Suprapubic skin (tissue), 4 donors: Measurements from ENCODE around the gene PIK3AP1. TPM values are rescaled to one million over a fixed set of nuclear protein-coding genes. Genes with fewer than 3 reads are reported as not detected.

Experiments
- DNase-seq, 2 donors: peaks; one replicate each; pipeline ENCODE4 v3.0.0-alpha.2; 2019; ENCODE audit warnings: low spot score in 2 of 2
- H3K27ac ChIP-seq: fragments of 200-600 bp; sonication (generic); one replicate; pipeline ENCODE4 v1.5.1; 2019
- H3K27me3 ChIP-seq: fragments of 200-600 bp; sonication (generic); one replicate; pipeline ENCODE4 v1.5.1; 2019
- H3K36me3 ChIP-seq: fragments of 200-600 bp; sonication (generic); one replicate; pipeline ENCODE4 v1.5.1; 2019
- H3K4me1 ChIP-seq: fragments of 200-600 bp; sonication (generic); one replicate; pipeline ENCODE4 v1.5.1; 2019
- H3K4me3 ChIP-seq: fragments of 200-600 bp; sonication (generic); one replicate; pipeline ENCODE4 v1.5.1; 2019; ENCODE audit warnings: mild to moderate bottlenecking
- H3K9me3 ChIP-seq: fragments of 200-600 bp; sonication (generic); one replicate; pipeline ENCODE4 v1.5.1; 2019
- CTCF ChIP-seq, 2 donors: fragments of 200-600 bp in 1 of 2; fragments of 450-650 bp in 1 of 2; sonication (generic) in 1 of 2; IDR thresholded peaks; one replicate each; pipeline ENCODE4 v1.5.1; 2016 to 2019; ENCODE audit warnings: antibody characterized with exemption in 2 of 2, mild to moderate bottlenecking in 1 of 2, moderate library complexity in 1 of 2
- EP300 ChIP-seq: sonication (generic); formaldehyde crosslinking; IDR thresholded peaks from one replicate; pipeline ENCODE4 v1.6.1; 2017; ENCODE audit warnings: antibody characterized with exemption
- POLR2A ChIP-seq, 2 donors: fragments of 450-650 bp; IDR thresholded peaks; one replicate each; pipeline ENCODE4 v1.6.1; 2017; ENCODE audit warnings: antibody characterized with exemption in 2 of 2, mild to moderate bottlenecking in 2 of 2, moderate library complexity in 2 of 2
- POLR2AphosphoS5 ChIP-seq, 3 donors: sonication (generic); formaldehyde crosslinking; IDR thresholded peaks; one replicate each; pipeline ENCODE4 v1.6.1; 2017; ENCODE audit warnings: antibody characterized with exemption in 3 of 3
- WGBS: methylation state at CpG from one replicate; pipeline ENCODE4 v1.1.5; 2018; 5-methylcytosine and 5-hydroxymethylcytosine counted together
- total RNA-seq, 4 donors: library from RNA; depleted of rRNA; stranded (reverse); fragments of >200 nt; gene quantifications; one replicate each; pipeline ENCODE4 v1.1.0, GENCODE V29; 2016

PIK3AP1 gene
- total RNA-seq, 4 donors from 2014 or later: 2.2 to 5.6 (median 4.0) TPM

- TF ChIP-seq CTCF (IDR thresholded peaks at IDR 0.05) (no peak), EP300 (no peak), POLR2AphosphoS5 (IDR thresholded peaks at IDR 0.05) (no peak), POLR2A (IDR thresholded peaks at IDR 0.05) (no peak)
- H3K4me3 ChIP-seq: no peak overlapping the region
- no peaks in the 10 kb centered on the region for H3K9me3 ChIP-seq
- no peaks in the 10 kb centered on the region for H3K4me1 ChIP-seq
- H3K27me3 ChIP-seq: no peaks in the 10 kb centered on the region
- no peak for DNase-seq
- no peaks in the 10 kb centered on the region for H3K36me3 ChIP-seq
- no peak overlapping the region for H3K27ac ChIP-seq
Observed at GRCh38 chr10:96663797-96664196, 56.5 kb downstream of the PIK3AP1 start.

DNA sequence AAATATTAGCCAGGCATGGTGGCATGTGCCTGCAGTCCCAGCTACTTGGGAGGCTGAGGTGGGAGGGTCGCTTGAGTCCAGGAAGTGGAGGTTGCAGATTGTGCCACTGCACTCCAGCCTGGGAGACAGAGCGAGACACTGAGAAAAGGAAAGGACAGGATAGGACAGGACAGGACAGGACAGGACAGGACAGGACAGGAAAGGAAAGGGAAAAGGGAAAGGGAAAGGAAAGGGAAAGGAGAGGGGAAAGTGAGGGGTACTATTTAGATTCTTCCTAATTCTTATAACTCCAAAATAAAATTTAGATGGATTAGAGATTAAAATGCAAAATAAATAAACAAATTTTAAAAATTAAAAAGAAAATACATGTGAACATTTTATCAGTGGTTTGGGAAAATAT, 58.7 kb downstream of the PIK3AP1 start:
- no peak for DNase-seq
- H3K4me3 ChIP-seq: no peak overlapping the region
- H3K9me3 ChIP-seq: no peaks in the 10 kb centered on the region
- 73% methylated on average over 2 of the region's 2 CpGs for WGBS
- TF ChIP-seq CTCF (IDR thresholded peaks at IDR 0.05) (no peak), EP300 (no peak), POLR2AphosphoS5 (IDR thresholded peaks at IDR 0.05) (no peak), POLR2A (IDR thresholded peaks at IDR 0.05) (no peak)
- H3K27ac ChIP-seq: no peak overlapping the region
- H3K36me3 ChIP-seq: no peaks in the 10 kb centered on the region
- H3K27me3 ChIP-seq: no peaks in the 10 kb centered on the region
- no peaks in the 10 kb centered on the region for H3K4me1 ChIP-seq

DNA sequence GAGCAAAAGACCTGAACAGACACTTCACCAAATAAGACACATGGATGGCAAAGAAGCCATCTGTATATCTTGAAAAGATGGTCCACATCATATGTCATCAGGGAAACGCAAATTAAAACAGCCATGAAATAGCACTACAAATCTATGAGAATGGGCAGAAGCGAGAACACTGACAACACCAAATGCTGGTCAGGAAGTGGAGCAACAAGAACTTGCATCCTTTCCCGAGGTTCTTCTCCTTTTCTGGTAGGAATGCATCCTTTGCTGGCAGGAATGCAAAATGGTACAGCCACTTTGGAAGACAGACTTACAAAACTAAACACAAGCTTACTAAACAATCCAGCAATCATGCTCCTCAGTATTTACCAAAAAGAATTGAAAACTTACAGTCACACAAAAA, 60.0 kb downstream of the PIK3AP1 start:
- H3K4me1 ChIP-seq: no peaks in the 10 kb centered on the region
- H3K27me3 ChIP-seq: no peaks in the 10 kb centered on the region
- no peak overlapping the region for H3K27ac ChIP-seq
- H3K36me3 ChIP-seq: no peaks in the 10 kb centered on the region
- DNase-seq: no peak
- 66% methylated on average over 3 of the region's 3 CpGs for WGBS
- H3K4me3 ChIP-seq: no peak overlapping the region
- TF ChIP-seq EP300: no peak
- TF ChIP-seq POLR2AphosphoS5 (IDR thresholded peaks at IDR 0.05): no peak
- no peaks in the 10 kb centered on the region for H3K9me3 ChIP-seq

DNA sequence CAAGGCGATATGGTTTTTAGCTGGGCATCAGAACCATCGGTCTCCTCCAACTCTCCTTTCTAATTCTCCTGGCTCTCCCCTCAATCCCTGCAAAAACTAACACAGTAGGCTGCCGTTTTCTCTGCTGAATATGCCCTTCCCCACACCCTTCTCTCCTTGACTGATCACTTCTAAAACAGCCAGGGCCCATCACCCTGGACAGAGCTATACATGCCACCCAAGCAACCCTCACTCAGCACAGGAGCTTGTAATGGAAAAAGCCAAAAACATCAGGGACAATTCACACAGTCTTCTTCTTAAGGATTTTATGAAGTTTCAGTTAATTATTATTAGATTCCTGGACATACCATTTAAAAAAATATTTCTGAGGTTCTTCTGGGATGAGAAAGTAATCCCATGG, 61.5 kb downstream of the PIK3AP1 start:
- no peak for TF ChIP-seq POLR2A (IDR thresholded peaks at IDR 0.05)
- Histone ChIP-seq H3K36me3 (no peaks in the 10 kb centered on the region), H3K9me3 (no peaks in the 10 kb centered on the region), H3K27me3 (no peaks in the 10 kb centered on the region), H3K27ac (no peak overlapping the region), H3K4me3 (no peak overlapping the region), H3K4me1 (no peaks in the 10 kb centered on the region)
- DNase-seq: no peak
- WGBS: 83% methylated on average over 3 of the region's 3 CpGs

GRCh38 chr10:96657385-96657784, 62.9 kb downstream of the PIK3AP1 start:
- no peak for DNase-seq
- no peaks in the 10 kb centered on the region for H3K4me1 ChIP-seq
- 93% methylated on average over 1 of the region's 1 CpG for WGBS

GRCh38 chr10:96656839-96657238, 63.5 kb downstream of the PIK3AP1 start:
- Histone ChIP-seq H3K27ac (no peak overlapping the region), H3K9me3 (no peaks in the 10 kb centered on the region), H3K4me3 (no peak overlapping the region), H3K36me3 (no peaks in the 10 kb centered on the region), H3K27me3 (no peaks in the 10 kb centered on the region), H3K4me1 (no peaks in the 10 kb centered on the region)
- TF ChIP-seq CTCF (IDR thresholded peaks at IDR 0.05): no peak
- TF ChIP-seq POLR2A (IDR thresholded peaks at IDR 0.05): no peak
- TF ChIP-seq POLR2AphosphoS5 (IDR thresholded peaks at IDR 0.05): no peak
- no peak for TF ChIP-seq EP300
- DNase-seq: no peak
- 87% methylated on average over 9 of the region's 9 CpGs for WGBS

More at GRCh38 chr10:96657385-96657784, 62.9 kb downstream of the PIK3AP1 start:
- H3K27me3 ChIP-seq: no peaks in the 10 kb centered on the region
- no peaks in the 10 kb centered on the region for H3K9me3 ChIP-seq
- H3K36me3 ChIP-seq: no peaks in the 10 kb centered on the region
- TF ChIP-seq CTCF (IDR thresholded peaks at IDR 0.05) (no peak), EP300 (no peak), POLR2AphosphoS5 (IDR thresholded peaks at IDR 0.05) (no peak), POLR2A (IDR thresholded peaks at IDR 0.05) (no peak)
- no peak overlapping the region for H3K4me3 ChIP-seq
- no peak overlapping the region for H3K27ac ChIP-seq
